HFF-Myc (cell line): ENCODE measurements around the gene AGMO.

Experiments
- DNase-seq: peaks from one replicate; pipeline ENCODE4 v3.0.0-alpha.2; 2011; ENCODE audit warnings: low read depth; ENCODE audit errors: extremely low read depth
- H3K4me3 ChIP-seq: replicated peaks from 2 replicates; pipeline ENCODE4 v1.5.1; 2011; ENCODE audit warnings: low read depth, mild to moderate bottlenecking, control low read depth, low read length
- TF ChIP-seq, protein P1 (sequence below): IDR thresholded peaks from 2 replicates; pipeline ENCODE4 v1.5.1; 2012; ENCODE audit warnings: mild to moderate bottlenecking, low read depth, low read length, control low read depth; ENCODE audit errors: missing control alignments

AGMO gene

DNA sequence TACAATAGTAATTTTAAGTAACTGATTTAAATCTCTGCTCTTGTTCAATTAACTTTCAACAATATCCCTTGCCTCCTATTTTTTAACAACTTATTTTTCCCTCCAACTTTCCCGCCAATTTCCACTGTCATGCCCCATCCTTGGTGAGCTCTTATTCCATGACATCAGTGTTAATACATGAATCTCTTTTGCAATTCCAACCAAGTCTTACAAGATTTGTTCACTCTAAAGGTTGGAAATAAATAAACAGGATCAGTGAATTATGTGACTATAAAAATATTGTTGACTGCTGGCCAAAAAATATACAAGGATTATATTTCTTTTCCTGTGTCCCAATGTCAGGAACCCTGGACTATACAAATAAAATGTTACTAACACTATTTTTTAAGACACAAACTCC lies 21.0 kb upstream of the AGMO start:
- DNase-seq = no peak
- TF ChIP-seq, protein P1, sequence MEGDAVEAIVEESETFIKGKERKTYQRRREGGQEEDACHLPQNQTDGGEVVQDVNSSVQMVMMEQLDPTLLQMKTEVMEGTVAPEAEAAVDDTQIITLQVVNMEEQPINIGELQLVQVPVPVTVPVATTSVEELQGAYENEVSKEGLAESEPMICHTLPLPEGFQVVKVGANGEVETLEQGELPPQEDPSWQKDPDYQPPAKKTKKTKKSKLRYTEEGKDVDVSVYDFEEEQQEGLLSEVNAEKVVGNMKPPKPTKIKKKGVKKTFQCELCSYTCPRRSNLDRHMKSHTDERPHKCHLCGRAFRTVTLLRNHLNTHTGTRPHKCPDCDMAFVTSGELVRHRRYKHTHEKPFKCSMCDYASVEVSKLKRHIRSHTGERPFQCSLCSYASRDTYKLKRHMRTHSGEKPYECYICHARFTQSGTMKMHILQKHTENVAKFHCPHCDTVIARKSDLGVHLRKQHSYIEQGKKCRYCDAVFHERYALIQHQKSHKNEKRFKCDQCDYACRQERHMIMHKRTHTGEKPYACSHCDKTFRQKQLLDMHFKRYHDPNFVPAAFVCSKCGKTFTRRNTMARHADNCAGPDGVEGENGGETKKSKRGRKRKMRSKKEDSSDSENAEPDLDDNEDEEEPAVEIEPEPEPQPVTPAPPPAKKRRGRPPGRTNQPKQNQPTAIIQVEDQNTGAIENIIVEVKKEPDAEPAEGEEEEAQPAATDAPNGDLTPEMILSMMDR = no peak
- no peak overlapping the region for H3K4me3 ChIP-seq

DNA sequence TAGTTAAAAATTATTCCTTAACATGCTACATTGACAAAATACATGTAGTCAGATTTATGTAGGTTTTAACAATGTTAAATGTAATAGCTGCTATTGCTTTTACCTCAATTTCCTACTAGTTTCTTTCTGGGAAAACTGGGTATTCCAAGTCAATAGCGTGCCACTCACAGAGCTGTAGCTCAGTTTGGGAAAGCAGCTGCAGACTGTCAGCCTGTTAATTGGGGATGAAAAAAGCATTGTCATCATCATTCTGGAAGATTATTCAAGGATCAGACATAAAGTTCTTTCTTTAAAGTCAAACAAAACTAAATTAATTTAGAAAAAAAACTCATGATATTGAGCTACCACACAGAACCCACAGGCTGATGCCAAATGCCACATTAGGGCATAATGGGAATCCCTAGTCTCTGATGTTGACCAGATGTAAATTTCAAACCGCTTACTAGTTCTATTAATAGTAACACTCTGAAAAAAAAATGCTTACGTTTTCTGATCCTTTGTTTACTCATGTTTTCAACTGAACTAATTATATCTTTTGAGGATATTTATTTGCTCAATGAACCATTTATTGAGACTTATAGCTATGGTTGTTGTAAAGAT lies 19.6 kb upstream of the AGMO start:
- TF ChIP-seq, protein P1 = no peak
- no peak for DNase-seq
- no peak overlapping the region for H3K4me3 ChIP-seq

GRCh38 chr7:15580604-15581351 lies 19.0 kb upstream of the AGMO start:
- H3K4me3 ChIP-seq = no peak overlapping the region
- TF ChIP-seq, protein P1 = no peak
- no peak for DNase-seq

DNA sequence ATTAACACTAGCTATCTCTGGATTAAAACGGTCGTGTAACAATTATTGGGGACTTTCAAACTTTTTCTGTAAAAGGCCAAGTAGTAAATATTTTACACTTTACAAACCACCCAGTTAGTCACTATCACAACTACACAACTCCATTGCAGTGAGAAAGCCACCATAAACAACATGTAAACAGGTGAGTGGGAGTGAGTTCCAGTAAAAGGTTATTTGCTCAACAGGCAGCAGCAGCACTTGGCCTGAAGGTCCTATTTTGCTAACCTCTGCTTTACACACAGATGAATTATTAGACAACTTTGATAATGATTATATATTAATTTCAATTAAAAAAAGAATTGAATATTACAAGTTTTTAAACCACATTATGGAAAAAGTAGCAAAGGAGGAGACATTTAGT lies 15.8 kb upstream of the AGMO start:
- no peak for DNase-seq
- H3K4me3 ChIP-seq = no peak overlapping the region
- TF ChIP-seq, protein P1 = no peak

- no peak for DNase-seq
- H3K4me3 ChIP-seq = no peak overlapping the region
Observed at GRCh38 chr7:15571301-15571878, 9.6 kb upstream of the AGMO start.

GRCh38 chr7:15567652-15568051 lies 5.8 kb upstream of the AGMO start:
- DNase-seq = no peak
- TF ChIP-seq, protein P1 = no peak
- no peak overlapping the region for H3K4me3 ChIP-seq

More at GRCh38 chr7:15571301-15571878, 9.6 kb upstream of the AGMO start:
- TF ChIP-seq, protein P1 = no peak
